LNCaP clone FGC (cell line): ENCODE data around the gene LRRC14B.
"Not testable (repeated sequence)": the region's sequence is repeated elsewhere in the genome, so short reads cannot be mapped to it uniquely, and the experiment has no call there.

ENCODE experiments used
- DNase-seq: peaks from one replicate; pipeline ENCODE4 v3.0.0-alpha.2; 2011; ENCODE audit warnings: low read depth
- H3K4me3 ChIP-seq: 2 replicates; pipeline ENCODE4 v1.5.1; 2011; ENCODE audit warnings: mild to moderate bottlenecking, low read depth, low read length, control low read depth
- TF ChIP-seq, protein P1 (sequence below): IDR thresholded peaks from 2 replicates; pipeline ENCODE4 v1.5.1; 2012; ENCODE audit warnings: mild to moderate bottlenecking; ENCODE audit not compliant: control insufficient read depth, insufficient read depth; ENCODE audit errors: extremely low read depth

LRRC14B gene

DNA sequence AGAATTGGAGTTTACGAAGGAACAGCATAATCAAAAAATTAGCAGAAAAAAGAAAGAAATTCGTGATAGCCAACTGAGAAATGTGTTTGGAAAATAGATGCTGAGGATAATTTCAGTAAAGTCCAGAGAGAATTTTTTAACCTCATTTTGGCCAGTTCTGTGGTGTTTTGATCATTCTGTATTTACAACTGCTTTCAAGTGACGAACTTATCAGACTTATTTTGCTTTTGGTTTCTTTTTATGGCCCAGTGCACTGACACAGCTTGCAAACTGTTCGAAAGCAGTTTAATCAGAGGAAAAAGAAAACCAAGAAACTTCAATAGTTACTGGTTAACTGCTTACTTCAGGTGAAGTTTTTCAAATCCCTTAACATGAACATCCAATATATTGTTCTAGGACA, 28.7 kb downstream of the LRRC14B start:
- TF ChIP-seq, protein P1, sequence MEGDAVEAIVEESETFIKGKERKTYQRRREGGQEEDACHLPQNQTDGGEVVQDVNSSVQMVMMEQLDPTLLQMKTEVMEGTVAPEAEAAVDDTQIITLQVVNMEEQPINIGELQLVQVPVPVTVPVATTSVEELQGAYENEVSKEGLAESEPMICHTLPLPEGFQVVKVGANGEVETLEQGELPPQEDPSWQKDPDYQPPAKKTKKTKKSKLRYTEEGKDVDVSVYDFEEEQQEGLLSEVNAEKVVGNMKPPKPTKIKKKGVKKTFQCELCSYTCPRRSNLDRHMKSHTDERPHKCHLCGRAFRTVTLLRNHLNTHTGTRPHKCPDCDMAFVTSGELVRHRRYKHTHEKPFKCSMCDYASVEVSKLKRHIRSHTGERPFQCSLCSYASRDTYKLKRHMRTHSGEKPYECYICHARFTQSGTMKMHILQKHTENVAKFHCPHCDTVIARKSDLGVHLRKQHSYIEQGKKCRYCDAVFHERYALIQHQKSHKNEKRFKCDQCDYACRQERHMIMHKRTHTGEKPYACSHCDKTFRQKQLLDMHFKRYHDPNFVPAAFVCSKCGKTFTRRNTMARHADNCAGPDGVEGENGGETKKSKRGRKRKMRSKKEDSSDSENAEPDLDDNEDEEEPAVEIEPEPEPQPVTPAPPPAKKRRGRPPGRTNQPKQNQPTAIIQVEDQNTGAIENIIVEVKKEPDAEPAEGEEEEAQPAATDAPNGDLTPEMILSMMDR: no peak
- H3K4me3 ChIP-seq: no peak overlapping the region

DNA sequence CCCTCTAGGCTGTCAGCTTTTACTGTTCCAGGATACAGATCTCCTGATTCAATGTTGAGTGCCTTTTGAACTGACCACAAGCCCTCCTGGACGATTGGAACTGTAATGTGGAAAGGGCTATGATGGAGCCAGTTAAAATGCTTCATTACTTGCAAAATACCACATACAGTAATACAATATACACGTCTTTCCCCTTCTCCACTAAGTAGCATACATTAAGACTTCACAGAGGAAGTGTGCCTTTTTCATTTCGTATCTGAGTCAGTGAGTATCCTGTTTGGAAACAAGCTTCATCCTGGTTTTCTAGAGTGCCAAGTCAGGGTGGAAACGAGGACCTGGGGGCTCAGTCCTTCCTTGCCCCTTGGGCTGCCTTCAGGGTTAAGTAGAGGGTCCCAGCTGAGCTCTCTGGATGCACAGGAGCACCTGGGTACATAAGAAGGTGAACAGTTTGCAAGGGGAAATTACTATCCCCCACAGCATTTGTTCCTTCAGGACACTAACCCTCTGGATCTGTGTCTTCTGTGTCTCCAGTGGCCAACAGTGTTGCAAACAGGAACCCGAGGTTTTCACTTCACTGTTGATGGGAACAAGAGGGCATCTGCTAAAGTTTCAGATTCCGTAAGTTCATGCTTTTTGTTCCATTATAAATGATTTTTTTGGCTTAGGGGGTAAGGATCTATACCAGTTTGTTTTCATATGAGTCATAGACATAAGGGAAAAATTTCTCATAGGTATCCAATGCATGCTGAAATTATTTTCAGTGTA, 31.8 kb downstream of the LRRC14B start:
- not testable (repeated sequence) for DNase-seq

More for the DNA sequence above, 28.7 kb downstream of the LRRC14B start:
- no peak for DNase-seq

DNA sequence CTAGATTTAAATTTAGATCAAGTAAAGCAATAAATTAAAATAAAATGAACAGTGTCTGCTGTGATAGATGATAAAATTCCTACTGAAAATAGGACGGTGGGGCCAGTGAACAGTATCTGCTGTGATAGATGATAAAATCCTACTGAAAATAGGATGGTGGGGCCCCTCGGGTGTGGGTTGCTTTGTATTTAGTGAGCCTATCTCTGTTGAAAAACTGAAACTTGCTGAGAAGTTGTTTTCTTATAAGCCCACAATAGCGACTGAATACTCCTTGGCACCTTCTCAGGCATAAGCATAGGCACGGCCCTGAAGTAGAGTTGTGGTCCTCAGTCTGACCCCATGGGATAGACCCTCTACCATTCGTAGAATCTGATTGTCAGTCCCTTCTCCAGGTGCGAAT, 32.5 kb downstream of the LRRC14B start:
- no peak for DNase-seq
- H3K4me3 ChIP-seq: no peak overlapping the region
- TF ChIP-seq, protein P1: no peak

More for the DNA sequence above, 31.8 kb downstream of the LRRC14B start:
- not testable (repeated sequence) for H3K4me3 ChIP-seq

DNA sequence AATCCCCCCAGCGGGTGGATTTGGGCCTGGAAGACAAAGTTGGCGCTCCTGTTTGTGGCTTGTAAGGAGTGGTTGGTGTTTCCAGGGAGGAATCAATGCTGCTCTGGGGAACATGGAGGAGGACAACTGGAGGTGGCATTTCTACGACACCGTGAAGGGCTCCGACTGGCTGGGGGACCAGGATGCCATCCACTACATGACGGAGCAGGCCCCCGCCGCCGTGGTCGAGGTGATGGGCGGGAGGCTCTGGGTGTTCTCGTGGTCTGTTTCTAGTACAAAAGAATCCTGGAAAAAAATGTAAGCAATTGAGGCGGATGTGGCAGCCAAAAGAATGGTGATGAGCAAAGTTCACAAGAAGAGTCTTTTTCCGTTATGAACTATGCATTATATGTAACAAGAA, 34.0 kb downstream of the LRRC14B start:
- no peak overlapping the region for H3K4me3 ChIP-seq
- DNase-seq: no peak
- TF ChIP-seq, protein P1: no peak

DNA sequence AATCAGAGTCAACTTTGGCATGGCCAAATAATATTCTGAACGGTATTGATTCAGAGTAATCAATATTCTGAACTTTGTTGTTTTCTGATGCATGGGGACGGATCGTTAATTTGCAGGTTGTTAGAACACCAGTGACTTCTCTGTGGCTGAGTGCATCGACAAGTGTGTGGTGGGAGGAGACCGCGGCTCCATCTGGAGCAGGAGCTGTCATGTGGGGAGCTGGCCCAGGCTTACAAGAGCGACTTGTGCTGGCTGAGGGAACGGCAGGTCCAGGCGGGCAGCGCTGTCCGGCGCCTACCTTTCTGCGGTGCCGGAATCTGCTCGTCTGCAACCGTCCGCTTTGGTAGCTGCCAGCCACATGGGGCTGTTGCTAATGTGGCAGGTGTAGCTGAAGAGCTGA, 36.1 kb downstream of the LRRC14B start:
- DNase-seq, H3K4me3 ChIP-seq: not testable (repeated sequence)

DNA sequence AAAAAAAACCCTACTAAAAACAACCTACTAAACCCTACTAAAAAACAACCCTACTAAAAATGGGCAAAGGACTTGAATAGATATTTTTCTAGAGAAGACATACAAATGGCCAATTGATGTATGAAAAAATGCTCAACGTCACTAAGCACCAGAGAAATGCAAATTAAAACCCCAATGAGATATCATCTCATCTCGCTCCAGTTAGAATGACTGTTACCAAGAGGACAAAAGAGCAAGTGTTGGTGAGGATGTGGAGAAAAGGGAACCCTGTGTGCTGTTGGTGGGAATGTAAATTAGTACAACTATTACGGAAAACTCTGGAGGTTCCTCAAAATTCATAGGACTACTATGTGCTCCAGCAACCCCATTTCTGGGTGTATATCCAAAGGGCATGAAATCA, 37.6 kb downstream of the LRRC14B start:
- no peak overlapping the region for H3K4me3 ChIP-seq
- no peak for DNase-seq
- TF ChIP-seq, protein P1: no peak

DNA sequence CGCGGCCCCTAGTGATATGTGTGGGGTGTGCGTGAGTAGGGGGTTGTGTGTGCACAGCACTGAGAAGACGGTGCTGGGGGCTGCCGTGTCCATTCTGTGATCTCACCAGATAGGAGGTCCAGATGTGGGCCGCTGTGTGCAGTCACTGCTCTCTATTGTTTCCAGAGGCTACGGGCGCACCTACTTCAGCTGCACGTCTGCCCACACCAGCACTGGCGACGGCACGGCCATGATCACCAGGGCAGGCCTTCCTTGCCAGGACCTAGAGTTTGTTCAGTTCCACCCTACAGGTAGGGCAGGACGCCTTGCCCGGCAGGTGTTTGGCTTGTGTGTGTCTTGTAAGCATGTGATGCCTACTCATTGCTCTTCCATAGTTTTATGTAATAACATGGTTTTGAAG, 39.4 kb downstream of the LRRC14B start:
- TF ChIP-seq, protein P1: no peak
- no peak for DNase-seq
- no peak overlapping the region for H3K4me3 ChIP-seq

DNA sequence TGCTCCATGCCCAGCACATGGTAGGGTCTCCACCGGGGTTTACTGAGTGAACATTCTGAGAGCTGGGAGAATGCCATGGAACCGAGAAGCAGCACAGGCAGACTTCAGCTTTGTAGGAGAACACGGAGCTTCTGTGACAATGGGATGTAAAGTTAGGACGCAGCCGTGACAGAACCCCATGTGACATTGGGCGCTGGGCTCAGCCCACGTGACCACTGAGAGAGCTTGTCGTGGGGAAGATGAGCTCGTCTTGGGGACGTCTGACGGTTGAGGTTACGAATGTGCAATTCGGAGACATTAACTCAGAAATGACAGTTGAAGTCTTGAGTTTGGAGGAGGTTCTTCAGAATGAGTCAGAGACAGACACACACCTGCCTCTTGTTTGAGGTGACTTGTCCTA, 40.4 kb downstream of the LRRC14B start:
- DNase-seq: no peak
- TF ChIP-seq, protein P1: no peak
- H3K4me3 ChIP-seq: no peak overlapping the region

DNA sequence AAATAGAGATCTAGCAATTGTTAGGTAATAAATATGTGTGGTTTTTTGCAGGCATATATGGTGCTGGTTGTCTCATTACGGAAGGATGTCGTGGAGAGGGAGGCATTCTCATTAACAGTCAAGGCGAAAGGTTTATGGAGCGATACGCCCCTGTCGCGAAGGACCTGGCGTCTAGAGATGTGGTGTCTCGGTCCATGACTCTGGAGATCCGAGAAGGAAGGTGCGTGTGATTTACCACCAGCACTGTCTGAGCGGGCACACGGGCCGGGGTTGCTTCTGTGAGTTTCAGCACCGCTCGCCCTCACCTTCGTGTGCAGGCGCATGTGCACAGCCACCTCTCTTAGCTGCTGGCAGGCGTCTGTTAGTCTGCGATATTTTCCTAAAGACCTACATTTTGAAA, 42.1 kb downstream of the LRRC14B start:
- not testable (repeated sequence) for H3K4me3 ChIP-seq, DNase-seq
